ENCODE measurements around the gene RPL38.

RPL38 gene

GRCh38 chr17:74160656-74161502, 42.6 kb upstream of the RPL38 start:
- Histone ChIP-seq H3K27me3 (ENCODE audit: low read length) (no peaks in the 10 kb centered on the region), H3K27ac (ENCODE audit: low read depth, low read length) (no peak overlapping the region), H3K9ac (ENCODE audit: low read length) (no peak overlapping the region), H3K9me3 (ENCODE audit: insufficient read depth, low read length) (no peaks in the 10 kb centered on the region), H3K79me2 (ENCODE audit: insufficient read depth, low read length) (no peaks in the 10 kb centered on the region), H3K36me3 (ENCODE audit: low read length) (no peaks in the 10 kb centered on the region), H3K4me3 (ENCODE audit: insufficient read depth, low read length, poor library complexity, severe bottlenecking) (no peak overlapping the region), H4K20me1 (ENCODE audit: low read depth, low read length) (no peaks in the 10 kb centered on the region), H3K4me2 (ENCODE audit: low read depth, low read length, poor library complexity, severe bottlenecking) (no peak overlapping the region), H3K9me2 (replicated peaks; ENCODE audit: insufficient read depth, low read length) (no peaks in the 10 kb centered on the region), H2AFZ (ENCODE audit: low read depth, low read length, severe bottlenecking) (no peak overlapping the region), H3F3A (ENCODE audit: insufficient read depth) (no peaks in the 10 kb centered on the region)
- TF ChIP-seq EZH2phosphoT487 (conservative IDR thresholded peaks at IDR 0.05; ENCODE audit: low read length): no peak
- no peak for TF ChIP-seq CTCF (IDR thresholded peaks at IDR 0.05; ENCODE audit: insufficient read depth, low read length, poor library complexity, severe bottlenecking)

- no peaks in the 10 kb centered on the region for H3K9me3 ChIP-seq (ENCODE audit: insufficient read depth, low read length)
- H2AFZ ChIP-seq (ENCODE audit: low read depth, low read length, severe bottlenecking): no peak overlapping the region
- TF ChIP-seq EZH2phosphoT487 (conservative IDR thresholded peaks at IDR 0.05; ENCODE audit: low read length) (no peak), CTCF (IDR thresholded peaks at IDR 0.05; ENCODE audit: insufficient read depth, low read length, poor library complexity, severe bottlenecking) (no peak)
- no peaks in the 10 kb centered on the region for H3K79me2 ChIP-seq (ENCODE audit: insufficient read depth, low read length)
- H3K27me3 ChIP-seq (ENCODE audit: low read length): no peaks in the 10 kb centered on the region
- H3K4me3 ChIP-seq (ENCODE audit: insufficient read depth, low read length, poor library complexity, severe bottlenecking): no peak overlapping the region
- no peak overlapping the region for H3K4me2 ChIP-seq (ENCODE audit: low read depth, low read length, poor library complexity, severe bottlenecking)
- H3K36me3 ChIP-seq (ENCODE audit: low read length): no peaks in the 10 kb centered on the region
- no peaks in the 10 kb centered on the region for H3K9me2 ChIP-seq (replicated peaks; ENCODE audit: insufficient read depth, low read length)
- H3K27ac ChIP-seq (ENCODE audit: low read depth, low read length): no peak overlapping the region
- no peak overlapping the region for H3K9ac ChIP-seq (ENCODE audit: low read length)
- H3F3A ChIP-seq (ENCODE audit: insufficient read depth): no peaks in the 10 kb centered on the region
- H4K20me1 ChIP-seq (ENCODE audit: low read depth, low read length): no peaks in the 10 kb centered on the region
These were observed 42.0 kb upstream of the RPL38 start for GRCh38 chr17:74161503-74161875.

GRCh38 chr17:74163271-74163821, 40.1 kb upstream of the RPL38 start:
- no peak overlapping the region for H3K9ac ChIP-seq (ENCODE audit: low read length)
- H3K9me2 ChIP-seq (replicated peaks; ENCODE audit: insufficient read depth, low read length): no peaks in the 10 kb centered on the region
- no peaks in the 10 kb centered on the region for H3F3A ChIP-seq (ENCODE audit: insufficient read depth)
- H3K27ac ChIP-seq (ENCODE audit: low read depth, low read length): no peak overlapping the region
- no peak overlapping the region for H3K4me2 ChIP-seq (ENCODE audit: low read depth, low read length, poor library complexity, severe bottlenecking)
- no peaks in the 10 kb centered on the region for H4K20me1 ChIP-seq (ENCODE audit: low read depth, low read length)
- H3K4me3 ChIP-seq (ENCODE audit: insufficient read depth, low read length, poor library complexity, severe bottlenecking): no peak overlapping the region
- TF ChIP-seq CTCF (IDR thresholded peaks at IDR 0.05; ENCODE audit: insufficient read depth, low read length, poor library complexity, severe bottlenecking) (no peak), EZH2phosphoT487 (conservative IDR thresholded peaks at IDR 0.05; ENCODE audit: low read length) (no peak)
- no peaks in the 10 kb centered on the region for H3K79me2 ChIP-seq (ENCODE audit: insufficient read depth, low read length)
- H3K36me3 ChIP-seq (ENCODE audit: low read length): no peaks in the 10 kb centered on the region
- H3K9me3 ChIP-seq (ENCODE audit: insufficient read depth, low read length): no peaks in the 10 kb centered on the region
- H3K27me3 ChIP-seq (ENCODE audit: low read length): no peaks in the 10 kb centered on the region
- H2AFZ ChIP-seq (ENCODE audit: low read depth, low read length, severe bottlenecking): no peak overlapping the region

All from SU-DHL-6 (cell line).